AG20443 (cell line): Measurements from ENCODE around the gene ICAM3.
"Not testable (repeated sequence)": the region's sequence is repeated elsewhere in the genome, so short reads cannot be mapped to it uniquely, and the experiment has no call there.

Experiments
- DNase-seq: peaks from one replicate; pipeline ENCODE4 v3.0.0; 2012; ENCODE audit warnings: low spot score, mixed read lengths

The ICAM3 gene

GRCh38 chr19:10344780-10345179, 5.4 kb upstream of the ICAM3 start:
- no peak for DNase-seq

- DNase-seq, result no peak
These were observed 4.1 kb upstream of the ICAM3 start for GRCh38 chr19:10343495-10343894.

- no peak for DNase-seq
These were observed 553 bp upstream of the ICAM3 start for GRCh38 chr19:10339977-10340376.

- no peak for DNase-seq
These were observed 484 bp downstream of the ICAM3 start for GRCh38 chr19:10338940-10339339.

- not testable (repeated sequence) for DNase-seq
These were observed 2.7 kb downstream of the ICAM3 start for GRCh38 chr19:10336725-10337124.

- DNase-seq, result no peak
These were observed 4.0 kb downstream of the ICAM3 start for GRCh38 chr19:10335352-10335985.

- peak; percentile 96 for DNase-seq
These were observed 4.7 kb downstream of the ICAM3 start for GRCh38 chr19:10334588-10335351.

GRCh38 chr19:10333758-10334587, 5.5 kb downstream of the ICAM3 start:
- no peak for DNase-seq

- DNase-seq, result peak; percentile 99
These were observed 6.3 kb downstream of the ICAM3 start, which contains the start of gene RAVER1 for GRCh38 chr19:10332965-10333757. Gene RAVER1, minus strand, starts transcription at chr19:10333529. Its CDS starts 22 bp downstream, at chr19:10333507.

GRCh38 chr19:10332158-10332964, 7.1 kb downstream of the ICAM3 start:
- DNase-seq, result no peak

GRCh38 chr19:10329555-10329954, 9.9 kb downstream of the ICAM3 start:
- DNase-seq, result no peak

GRCh38 chr19:10328558-10329429, 10.6 kb downstream of the ICAM3 start:
- no peak for DNase-seq

- DNase-seq, result no peak
These were observed 11.6 kb downstream of the ICAM3 start for GRCh38 chr19:10327793-10328192.

- DNase-seq, result no peak
These were observed 13.7 kb downstream of the ICAM3 start for GRCh38 chr19:10325732-10326131.

GRCh38 chr19:10321874-10322835, 17.3 kb downstream of the ICAM3 start:
- DNase-seq, result no peak

GRCh38 chr19:10321417-10321797, 18.0 kb downstream of the ICAM3 start:
- DNase-seq, result no peak

GRCh38 chr19:10320602-10321416, 18.6 kb downstream of the ICAM3 start:
- no peak for DNase-seq
